Mucosa of descending colon (tissue), 3 donors: Measurements from ENCODE around the gene TEDC2. TPM values are rescaled to one million over a fixed set of nuclear protein-coding genes. Genes with fewer than 3 reads are reported as not detected.
A peak's percentile ranks its signal among the peaks of the same experiment; 100 is the strongest.

ENCODE experiments used
- ATAC-seq: fragments of 200-7000 bp; cut with Tn5 transposase; one replicate; pipeline ENCODE4 v1.9.1; 2020; ENCODE audit warnings: mild to moderate bottlenecking, moderate library complexity
- DNase-seq, 3 donors: peaks; one replicate each; pipeline ENCODE4 v3.0.0-alpha.2; 2020
- H3K36me3 ChIP-seq: fragments of 200-600 bp; one replicate; pipeline ENCODE4 v1.8.0; 2021; ENCODE audit warnings: low read depth, mild to moderate bottlenecking
- H3K4me1 ChIP-seq: fragments of 200-600 bp; one replicate; pipeline ENCODE4 v1.8.0; 2021; ENCODE audit warnings: low read depth, mild to moderate bottlenecking
- H3K4me3 ChIP-seq: fragments of 200-600 bp; one replicate; pipeline ENCODE4 v1.8.0; 2021; ENCODE audit warnings: mild to moderate bottlenecking
- H3K9me3 ChIP-seq: fragments of 200-600 bp; one replicate; pipeline ENCODE4 v1.8.0; 2021; ENCODE audit warnings: mild to moderate bottlenecking
- intact Hi-C, 2 donors: fragments of 100-400 bp; cut with DNase I in 1 of 2; cut with micrococcal nuclease in 1 of 2; formaldehyde crosslinking; loops; one replicate each; pipeline versions ENCODE4 v1.11.0 to v1.11.1; 2022; cut with DNase I, micrococcal nuclease
- total RNA-seq, 3 donors: library from RNA; stranded (reverse); fragmentation: NEBNext Ultra II Directional in 2 of 3; extraction: Animal tissue kit (Norgen Biotek cat#: 25700) in 2 of 3; gene quantifications; one replicate each; pipeline versions ENCODE4 v1.2.1 to v1.2.4, GENCODE V29; 2021 to 2023
- TF ChIP-seq, protein P1 (sequence below): fragments of 200-600 bp; IDR thresholded peaks from one replicate; pipeline ENCODE4 v1.8.0; 2022; ENCODE audit warnings: antibody characterized with exemption, mild to moderate bottlenecking
- donor health status: DM: no; HTN: no; CAD: no; lungs with moderate emphysema.
- donor health status: DM: no; HTN: no; CAD: no.
- donor health status: DM: no; HTN: yes; CAD: no.

TEDC2 gene
- total RNA-seq, 3 donors from 2014 or later = 1.1 to 5.5 (median 2.8) TPM

GRCh38 chr16:2468725-2469398 lies 9.0 kb downstream of the TEDC2 start:
- no peak overlapping the region for H3K4me3 ChIP-seq

DNA sequence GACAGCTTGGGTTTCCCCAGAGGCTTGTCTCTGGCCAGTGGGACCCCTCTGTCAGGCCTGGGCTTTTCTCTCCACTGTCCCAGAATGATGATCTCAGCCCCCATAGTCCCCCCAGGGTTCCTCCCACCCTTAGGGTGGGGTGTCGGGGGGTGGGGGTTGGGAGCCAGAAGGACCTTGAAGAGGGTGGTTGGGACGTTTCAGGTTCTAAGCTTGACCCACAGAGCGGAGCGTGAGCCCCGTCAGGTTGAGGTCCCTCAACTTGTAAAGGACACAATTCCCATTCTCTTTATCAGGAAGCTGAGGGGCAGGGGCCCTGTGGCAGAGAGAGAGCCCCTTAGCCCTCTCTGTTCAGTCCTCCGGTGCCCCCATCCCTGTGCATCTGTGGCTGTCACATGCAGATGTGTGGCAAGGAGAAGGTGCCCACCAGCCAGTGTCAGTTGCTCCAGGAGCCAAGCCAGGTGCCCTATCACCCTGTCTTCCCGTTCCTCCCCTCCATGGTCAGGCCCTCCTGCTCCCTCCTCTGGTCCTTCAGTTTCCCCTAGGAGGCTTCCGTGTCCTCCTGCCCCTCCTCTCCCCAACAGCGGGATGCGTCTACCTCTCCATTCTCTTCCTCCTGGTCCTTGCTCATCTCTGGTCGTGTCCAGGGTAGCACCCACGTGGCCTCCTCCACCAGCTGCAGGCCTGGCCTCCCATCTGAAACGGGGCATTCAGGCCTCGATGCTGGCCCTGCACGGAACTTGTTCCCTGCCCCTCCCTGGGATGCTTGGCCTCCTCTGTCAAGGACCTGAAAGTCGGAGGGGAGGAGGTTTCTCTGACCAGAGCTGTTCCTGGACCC lies 9.7 kb downstream of the TEDC2 start:
- TF ChIP-seq, protein P1, sequence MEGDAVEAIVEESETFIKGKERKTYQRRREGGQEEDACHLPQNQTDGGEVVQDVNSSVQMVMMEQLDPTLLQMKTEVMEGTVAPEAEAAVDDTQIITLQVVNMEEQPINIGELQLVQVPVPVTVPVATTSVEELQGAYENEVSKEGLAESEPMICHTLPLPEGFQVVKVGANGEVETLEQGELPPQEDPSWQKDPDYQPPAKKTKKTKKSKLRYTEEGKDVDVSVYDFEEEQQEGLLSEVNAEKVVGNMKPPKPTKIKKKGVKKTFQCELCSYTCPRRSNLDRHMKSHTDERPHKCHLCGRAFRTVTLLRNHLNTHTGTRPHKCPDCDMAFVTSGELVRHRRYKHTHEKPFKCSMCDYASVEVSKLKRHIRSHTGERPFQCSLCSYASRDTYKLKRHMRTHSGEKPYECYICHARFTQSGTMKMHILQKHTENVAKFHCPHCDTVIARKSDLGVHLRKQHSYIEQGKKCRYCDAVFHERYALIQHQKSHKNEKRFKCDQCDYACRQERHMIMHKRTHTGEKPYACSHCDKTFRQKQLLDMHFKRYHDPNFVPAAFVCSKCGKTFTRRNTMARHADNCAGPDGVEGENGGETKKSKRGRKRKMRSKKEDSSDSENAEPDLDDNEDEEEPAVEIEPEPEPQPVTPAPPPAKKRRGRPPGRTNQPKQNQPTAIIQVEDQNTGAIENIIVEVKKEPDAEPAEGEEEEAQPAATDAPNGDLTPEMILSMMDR = no peak
- H3K4me1 ChIP-seq = peaks cover 37% of the 10 kb centered on the region
- no peak for ATAC-seq

More at GRCh38 chr16:2468725-2469398, 9.0 kb downstream of the TEDC2 start:
- Histone ChIP-seq H3K36me3 (no peaks in the 10 kb centered on the region), H3K4me1 (peaks cover 37% of the 10 kb centered on the region), H3K9me3 (no peaks in the 10 kb centered on the region)
- TF ChIP-seq, protein P1 = no peak
- intact Hi-C loops = no loop called here
- ATAC-seq = no peak
- DNase-seq = no peak

GRCh38 chr16:2470234-2470601 lies 10.3 kb downstream of the TEDC2 start:
- Histone ChIP-seq H3K4me3 (no peak overlapping the region), H3K36me3 (no peaks in the 10 kb centered on the region), H3K9me3 (no peaks in the 10 kb centered on the region), H3K4me1 (peaks cover 37% of the 10 kb centered on the region)
- ATAC-seq = no peak
- intact Hi-C loops = no loop called here
- DNase-seq = no peak
- TF ChIP-seq, protein P1 = no peak

More for the DNA sequence above, 9.7 kb downstream of the TEDC2 start:
- Histone ChIP-seq H3K4me3 (no peak overlapping the region), H3K9me3 (no peaks in the 10 kb centered on the region), H3K36me3 (no peaks in the 10 kb centered on the region)
- intact Hi-C loops = no loop called here
- DNase-seq = no peak

- Histone ChIP-seq H3K4me1 (peaks cover 38% of the 10 kb centered on the region), H3K36me3 (no peaks in the 10 kb centered on the region), H3K4me3 (no peak overlapping the region), H3K9me3 (no peaks in the 10 kb centered on the region)
- no peak for DNase-seq
- intact Hi-C loops = no loop called here
- ATAC-seq = no peak
- TF ChIP-seq, protein P1 = no peak
Observed at GRCh38 chr16:2470603-2471015, 10.7 kb downstream of the TEDC2 start.

DNA sequence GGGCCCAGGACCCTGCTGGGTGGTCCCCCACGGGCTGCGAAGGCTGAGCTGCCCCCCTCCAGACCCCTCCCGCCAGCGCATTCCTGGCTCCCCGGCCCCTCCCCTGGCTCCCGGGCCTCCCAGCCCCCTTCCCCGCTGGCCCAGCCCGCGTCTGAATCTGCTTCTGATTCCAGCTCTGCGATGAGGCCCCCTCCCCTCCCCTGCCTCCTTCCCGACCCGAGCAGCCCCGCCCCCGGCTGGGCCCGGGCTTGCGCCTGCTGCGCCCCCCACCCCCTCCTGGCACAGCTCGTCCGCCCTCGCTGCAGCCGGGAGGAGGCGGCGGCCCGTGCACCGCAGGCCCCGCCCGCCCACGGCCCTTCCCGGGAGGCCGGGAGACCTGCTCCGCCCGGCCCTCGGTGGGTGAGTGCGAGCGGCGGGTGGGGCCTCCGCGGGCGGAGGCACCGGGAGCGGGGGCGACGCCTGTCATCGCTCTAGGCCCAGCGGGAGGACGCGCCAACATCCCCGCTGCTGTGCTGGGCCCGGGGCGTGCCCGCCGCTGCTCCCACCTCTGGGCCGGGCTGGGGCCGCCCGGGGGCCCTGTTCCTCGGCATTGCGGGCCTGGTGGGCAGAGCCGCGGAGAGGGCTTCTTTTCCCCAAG lies 11.2 kb downstream of the TEDC2 start, which contains the start of gene NTN3:
TSS of gene NTN3 (plus strand) at position 282 of the 637 bp plus-strand sequence. CDS start 405 bp downstream, outside the sequence.
- Histone ChIP-seq H3K4me1 (peaks cover 43% of the 10 kb centered on the region), H3K36me3 (no peaks in the 10 kb centered on the region), H3K9me3 (no peaks in the 10 kb centered on the region), H3K4me3 (no peak within 1 kb of the TSS)
- intact Hi-C loops = no loop called here
- ATAC-seq (no peak), DNase-seq (peak in 1 of 3 donors; percentile 42)
- TF ChIP-seq, protein P1 = no peak
